Measurements from ENCODE around the gene DACT2. TPM values are rescaled to one million over a fixed set of nuclear protein-coding genes. Genes with fewer than 3 reads are reported as not detected.

The DACT2 gene
- total and polyA plus RNA-seq, 2 of the 8 experiments (the other 6 are each of a cell fraction or from before 2014, with no cell fraction given) = 2.9 to 3.1 TPM

DNA sequence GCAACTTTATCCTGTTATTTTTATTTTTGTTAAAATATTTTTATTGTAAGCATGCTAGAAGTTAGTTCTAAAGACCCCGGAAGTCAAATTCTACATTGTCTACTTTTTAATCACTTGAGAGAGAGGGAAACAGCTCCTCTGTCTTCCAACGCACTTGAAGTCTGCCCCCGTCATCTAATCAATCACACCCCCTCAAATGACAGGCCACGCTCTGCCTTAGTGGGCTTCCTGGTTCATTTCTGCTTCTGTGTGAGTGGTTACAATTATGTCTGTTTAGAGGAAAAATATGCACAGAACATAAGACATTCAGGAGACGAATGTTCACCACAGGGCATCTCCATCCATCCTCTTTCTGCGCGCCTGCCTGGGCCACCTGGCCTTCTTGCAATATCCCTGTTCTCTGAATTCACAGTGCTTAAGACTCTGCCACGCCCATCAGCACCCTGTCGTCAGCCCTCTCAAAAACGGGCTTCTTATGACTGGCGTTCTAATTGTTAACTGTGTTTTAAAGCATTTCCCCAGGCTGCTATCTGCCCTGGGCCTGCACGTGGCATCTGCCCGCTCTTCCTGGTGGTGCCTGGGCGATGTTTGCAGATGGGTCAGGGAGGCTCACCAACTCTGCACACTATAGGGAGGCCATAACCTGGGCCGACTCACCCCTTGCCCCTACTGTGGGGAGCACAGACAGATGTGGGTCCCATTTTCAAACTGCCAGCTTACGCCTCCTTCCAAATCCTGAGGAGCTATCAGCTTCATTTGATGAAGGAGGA is 15.4 kb downstream of the DACT2 start:
- peaks cover 0 to 14% (median 9%) of the 10 kb centered on the region in 4 experiments; a peak in 6 of 7 replicates for H3K27me3 ChIP-seq (replicated peaks in 1 of 4; ENCODE audit: control insufficient read depth in 3 of 4, extremely low read depth in 1 of 4, insufficient read depth in 3 of 4, low read length in 3 of 4)
- H3K56ac ChIP-seq (replicated peaks; ENCODE audit: insufficient read length, low read depth, low read length) = no peak overlapping the region
- no peak overlapping the region for H2AK5ac ChIP-seq (ENCODE audit: low read depth, low read length)
- no peaks in the 10 kb centered on the region for H4K20me1 ChIP-seq (replicated peaks in 1 of 2; ENCODE audit: control insufficient read depth in 1 of 2, insufficient read depth in 2 of 2, low read length in 2 of 2)
- H4K5ac ChIP-seq (ENCODE audit: insufficient read length, low read depth, low read length) = no peak overlapping the region
- DNase-seq (ENCODE audit: low read depth in 1 of 2, low spot score in 2 of 2) (no peak), FAIRE-seq (no peak)
- no peak overlapping the region for H3K4ac ChIP-seq (replicated peaks; ENCODE audit: insufficient read length, low read depth, low read length)
- TF ChIP-seq TCF12 (IDR thresholded peaks at IDR 0.05; ENCODE audit: low read depth, low read length) (no peak), CEBPB (IDR thresholded peaks at IDR 0.05; ENCODE audit: low read depth, low read length) (no peak), JUN (IDR thresholded peaks at IDR 0.05; ENCODE audit: low read depth, low read length) (no peak), SAP30 (IDR thresholded peaks at IDR 0.05; ENCODE audit: insufficient read depth, insufficient replicate concordance, low read length) (no peak), RAD21 (IDR thresholded peaks at IDR 0.05 in 1 of 2, conservative IDR thresholded peaks at IDR 0.05 in 1 of 2; ENCODE audit: low read depth in 2 of 2, low read length in 2 of 2) (no peak), NRF1 (IDR thresholded peaks at IDR 0.05; ENCODE audit: low read depth, low read length) (no peak), SRF (IDR thresholded peaks at IDR 0.05; ENCODE audit: low read depth, low read length) (no peak), NANOG (IDR thresholded peaks at IDR 0.05; ENCODE audit: insufficient read depth, low read depth, low read length, poor library complexity, severe bottlenecking) (no peak), YY1 (IDR thresholded peaks at IDR 0.05; ENCODE audit: low read depth, low read length) (no peak), SUZ12 (IDR thresholded peaks at IDR 0.05; ENCODE audit: low read length) (no peak)
- no peak overlapping the region for H2BK120ac ChIP-seq (replicated peaks; ENCODE audit: low read depth, low read length)
- H2BK15ac ChIP-seq (ENCODE audit: low read length) = no peak overlapping the region
- no peak overlapping the region for H3K4me3 ChIP-seq (ENCODE audit: extremely low read depth in 1 of 4, insufficient read depth in 2 of 4, low read depth in 3 of 4, low read length in 4 of 4)
- no peaks in the 10 kb centered on the region for H3K79me2 ChIP-seq (ENCODE audit: control insufficient read depth in 1 of 2, insufficient read depth in 2 of 2, low read length in 2 of 2)
- no peaks in the 10 kb centered on the region for H3K79me1 ChIP-seq (ENCODE audit: low read depth, low read length)
- ChIA-PET CTCF (ENCODE audit: partially characterized antibody) (interaction anchor here (0.8 to 2.2 kb wide), 3 partner anchors 9 to 84 kb away, joined by 3 to 8 read pairs (median 4); no protein-coding TSS in a partner anchor), POLR2A (ENCODE audit: partially characterized antibody) (interaction anchor here (1.0 kb wide), 1 partner anchor 28 kb away, joined by 3 read pairs; no protein-coding TSS in a partner anchor)
- H3K27ac ChIP-seq (ENCODE audit: low read depth, low read length) = no peak overlapping the region
- no peak overlapping the region for H2BK12ac ChIP-seq (ENCODE audit: low read depth, low read length)
- no peak overlapping the region for H3K23ac ChIP-seq (ENCODE audit: insufficient read length)
- H4K8ac ChIP-seq (ENCODE audit: extremely low read depth, insufficient read depth, low read length) = no peak overlapping the region; the same call in 1 of the 2 replicates
- peaks cover 4 to 14% (median 8%) of the 10 kb centered on the region in 4 experiments for H3K4me1 ChIP-seq (replicated peaks in 1 of 4; ENCODE audit: control insufficient read depth in 3 of 4, insufficient read depth in 4 of 4, low read length in 3 of 4)
- no peaks in the 10 kb centered on the region for H3K23me2 ChIP-seq (ENCODE audit: low read depth, low read length)
- no peak overlapping the region for H3K4me2 ChIP-seq (ENCODE audit: insufficient read depth in 1 of 2, low read depth in 2 of 2, low read length in 2 of 2)
- H3K18ac ChIP-seq (ENCODE audit: extremely low read depth, low read length) = no peak overlapping the region
- H3K36me3 ChIP-seq (ENCODE audit: control insufficient read depth in 2 of 4, insufficient read depth in 4 of 4, low read length in 3 of 4) = peaks cover 0 to 8% (median 0%) of the 10 kb centered on the region in 4 experiments; a peak in 2 of 8 replicates
- WGBS, 2 experiments (ENCODE audit: extremely low coverage in 1 of 2, insufficient coverage in 1 of 2, insufficient read length in 1 of 2, insufficient replicate concordance in 2 of 2, low coverage in 1 of 2, low lambda C conversion rate in 2 of 2, missing lambda C conversion rate in 1 of 2) = 86% methylated on average over 16 of the region's 16 CpGs; no CpG with 5 or more reads in 1 of the 2 experiments
- H4K91ac ChIP-seq (replicated peaks; ENCODE audit: insufficient read length, low read length) = no peak overlapping the region
- H3K9ac ChIP-seq (replicated peaks in 1 of 4; ENCODE audit: extremely low read depth in 1 of 4, low read depth in 3 of 4, low read length in 3 of 4) = no peak overlapping the region
- H2BK20ac ChIP-seq (ENCODE audit: low read length) = no peak overlapping the region
- no peak overlapping the region for H3K14ac ChIP-seq (ENCODE audit: insufficient read length)
- no peak overlapping the region for H2AFZ ChIP-seq (ENCODE audit: low read length)
- H2BK5ac ChIP-seq (ENCODE audit: low read depth, low read length) = no peak overlapping the region
- no peaks in the 10 kb centered on the region for H3K9me3 ChIP-seq (ENCODE audit: insufficient read depth in 2 of 2, low read depth in 1 of 2, low read length in 1 of 2)
